Measurements from ENCODE around the gene WDR93. TPM values are rescaled to one million over a fixed set of nuclear protein-coding genes. Genes with fewer than 3 reads are reported as not detected.
A peak's percentile ranks its signal among the peaks of the same experiment; 100 is the strongest.

Gene WDR93
- 1 to 10 TPM in 3 of 4 donors, under 1 TPM in 1; 0.38 to 3.0 (median 2.3) TPM for polyA plus RNA-seq (ENCODE audit: insufficient read length in 4 of 4)

- peak; percentile 65 to 76 (median 70) for DNase-seq (ENCODE audit: low read depth in 4 of 4, low spot score in 3 of 4)
Measured at GRCh38 chr15:89690276-89691218, at the start of gene WDR93, which contains the start of gene PEX11A. WDR93 (plus strand) TSS chr15:89690811; CDS start chr15:89701747, 10,936 bp downstream. PEX11A (minus strand) TSS chr15:89690754; CDS start chr15:89690632, 122 bp downstream.

GRCh38 chr15:89641053-89641452 lies 49.6 kb upstream of the WDR93 start:
- DNase-seq (ENCODE audit: low read depth in 4 of 4, low spot score in 3 of 4), result no peak

DNA sequence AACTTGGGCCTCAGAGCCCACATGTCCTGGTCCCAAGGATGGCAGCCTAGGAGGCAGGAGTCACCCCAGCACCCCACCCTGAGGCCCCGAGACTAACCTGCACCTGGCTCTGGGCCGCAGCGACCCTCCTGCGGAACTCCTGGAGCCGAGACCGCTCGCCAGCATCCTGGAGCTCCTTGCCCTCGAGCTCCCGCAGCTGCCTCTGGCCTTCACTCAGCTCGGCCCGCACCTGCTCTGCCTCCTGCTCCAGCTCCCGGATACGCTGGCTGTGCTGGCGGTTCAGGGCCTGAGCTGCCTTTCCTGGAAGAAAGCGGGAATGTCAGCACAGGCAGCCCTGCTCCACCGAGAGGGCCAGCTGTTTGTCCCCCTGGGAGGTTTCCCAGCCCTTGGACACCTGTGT lies 48.5 kb upstream of the WDR93 start:
- DNase-seq (ENCODE audit: low read depth in 4 of 4, low spot score in 3 of 4), result no peak

GRCh38 chr15:89645680-89646079 lies 44.9 kb upstream of the WDR93 start:
- no peak for DNase-seq (ENCODE audit: low read depth in 4 of 4, low spot score in 3 of 4)

DNA sequence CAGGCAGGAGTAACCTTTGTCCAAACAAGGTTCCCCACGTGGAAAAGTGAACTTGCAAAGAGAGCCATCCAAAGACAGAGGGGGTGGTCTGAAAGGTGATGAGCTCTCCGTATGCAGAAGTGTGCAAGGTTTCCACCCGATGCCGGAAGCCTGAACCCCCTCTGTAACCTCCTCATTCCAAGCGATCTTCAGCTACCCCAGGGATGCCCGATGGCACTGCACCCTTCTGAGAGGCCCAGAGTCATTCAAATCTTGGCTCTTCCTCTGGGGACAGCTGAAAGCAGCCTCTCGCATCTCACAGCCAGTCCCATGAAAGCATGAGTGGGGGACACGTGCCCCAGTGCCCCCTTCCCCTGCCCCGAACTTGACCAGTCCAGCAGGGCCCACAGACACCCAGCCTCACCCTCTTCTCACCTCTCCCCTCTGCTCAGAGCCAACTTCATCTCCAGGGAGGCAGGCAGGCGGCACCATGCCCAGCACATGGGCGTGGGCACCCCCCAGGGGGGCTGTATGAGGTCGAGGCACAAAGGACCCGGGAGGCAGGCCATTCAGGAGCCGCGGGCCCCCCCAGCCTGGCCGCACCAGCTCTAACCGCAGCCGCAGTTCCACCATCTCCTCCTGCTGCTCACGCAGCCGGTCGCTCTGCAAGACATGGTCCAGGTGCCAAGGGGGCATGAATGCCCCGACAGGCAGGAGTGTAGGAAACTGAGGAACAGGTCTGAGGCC lies 44.0 kb upstream of the WDR93 start:
- DNase-seq (ENCODE audit: low read depth in 4 of 4, low spot score in 3 of 4), result no peak

- no peak for DNase-seq (ENCODE audit: low read depth in 4 of 4, low spot score in 3 of 4)
Measured at GRCh38 chr15:89647191-89647851, 43.3 kb upstream of the WDR93 start.

DNA sequence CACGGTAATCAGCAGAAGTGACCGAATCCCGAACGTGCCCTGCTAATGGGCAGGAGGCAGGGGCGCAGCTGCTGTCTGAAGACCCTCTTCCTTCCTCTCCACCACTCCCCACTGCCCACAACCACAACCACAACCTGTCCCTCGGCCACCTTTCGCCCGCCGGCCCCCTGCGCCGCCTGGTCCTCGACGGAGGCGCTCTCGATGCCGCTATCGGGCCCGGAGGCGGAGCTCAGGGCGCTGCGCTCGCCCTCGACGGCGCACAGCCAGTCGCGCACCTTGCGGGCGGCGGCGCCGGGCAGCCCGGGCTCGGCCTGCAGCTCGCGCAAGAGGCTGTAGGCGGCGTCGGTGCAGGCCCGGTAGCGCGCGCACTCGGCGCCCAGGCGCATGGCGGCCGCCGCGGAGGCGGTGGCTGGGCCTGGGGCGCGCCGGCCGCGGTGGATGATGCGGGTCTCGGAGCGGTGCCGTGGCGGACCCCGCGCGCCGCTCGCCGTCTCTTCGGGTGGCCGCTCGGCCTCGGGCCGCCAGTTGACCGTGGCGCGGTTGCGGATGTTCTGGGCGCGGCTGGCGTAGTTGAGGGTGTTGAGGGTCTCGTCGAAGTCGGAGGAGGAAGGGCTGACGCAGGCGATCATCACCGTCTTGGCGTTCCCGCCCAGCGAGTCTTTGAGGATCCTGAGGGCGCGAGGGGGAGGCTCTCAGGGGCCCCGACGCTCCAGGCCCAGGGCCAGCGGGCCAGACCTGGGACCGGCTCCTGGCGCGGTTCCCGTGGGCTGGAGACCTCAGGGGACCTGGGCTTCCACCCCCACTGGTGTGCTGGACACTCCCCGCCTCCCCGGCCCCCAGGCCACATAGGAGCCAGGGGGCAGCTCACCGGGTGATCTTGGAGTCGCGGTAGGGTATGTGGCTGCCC lies 42.3 kb upstream of the WDR93 start:
- no peak for DNase-seq (ENCODE audit: low read depth in 4 of 4, low spot score in 3 of 4)

DNA sequence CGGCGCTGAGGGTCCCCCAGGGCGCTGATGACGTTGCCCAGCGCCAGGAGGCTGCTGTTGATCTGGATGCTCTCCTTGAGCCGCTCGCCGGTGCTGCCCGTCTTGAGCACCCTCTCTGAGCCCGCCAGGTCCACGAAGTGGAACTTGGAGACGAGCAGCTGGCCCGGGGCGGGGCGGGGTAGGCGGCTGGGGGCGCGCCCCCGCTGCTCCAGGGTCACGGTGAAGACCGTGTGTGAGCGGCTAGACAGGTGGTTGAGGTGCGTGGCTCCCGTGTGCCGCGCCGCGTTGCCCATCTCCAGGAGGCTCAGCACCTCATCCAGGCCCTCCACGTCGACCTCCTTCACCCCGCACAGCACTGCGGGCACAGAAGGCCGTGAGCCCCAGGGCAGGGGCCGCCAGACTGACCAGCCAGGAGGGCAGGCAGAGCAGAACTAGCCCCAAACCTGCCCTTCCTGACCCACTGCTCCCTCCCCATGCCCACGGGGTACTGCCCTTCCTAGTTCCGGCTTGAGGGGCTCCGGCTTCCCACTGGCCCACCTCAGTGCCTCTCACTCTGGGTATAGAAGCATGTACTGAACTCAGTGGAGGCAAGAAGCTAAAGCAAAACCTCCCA lies 41.5 kb upstream of the WDR93 start:
- DNase-seq (ENCODE audit: low read depth in 4 of 4, low spot score in 3 of 4), result no peak

DNA sequence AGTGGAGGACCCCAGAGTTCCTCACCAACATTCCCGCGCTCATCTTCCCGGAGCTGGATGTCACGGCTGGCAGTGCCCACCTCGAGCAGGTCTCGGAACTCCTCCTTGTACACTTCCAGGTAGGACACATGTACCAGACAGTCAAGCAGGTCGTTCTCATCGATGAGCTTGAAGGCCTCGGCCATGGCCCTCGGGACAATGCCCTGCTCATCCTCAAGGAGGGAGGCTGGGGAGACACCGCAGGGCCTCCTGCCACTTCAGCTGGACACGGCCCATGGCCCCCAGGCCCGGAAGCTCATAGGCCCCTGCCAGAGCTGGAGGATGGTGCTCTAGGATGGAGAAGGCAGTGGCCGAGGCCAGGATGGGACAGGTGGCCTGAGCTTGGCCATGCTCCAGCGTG lies 40.9 kb upstream of the WDR93 start:
- DNase-seq (ENCODE audit: low read depth in 4 of 4, low spot score in 3 of 4), result no peak

- DNase-seq (ENCODE audit: low read depth in 4 of 4, low spot score in 3 of 4), result no peak
Measured at GRCh38 chr15:89652131-89652530, 38.5 kb upstream of the WDR93 start.

- no peak for DNase-seq (ENCODE audit: low read depth in 4 of 4, low spot score in 3 of 4)
Measured at GRCh38 chr15:89652666-89653065, 37.9 kb upstream of the WDR93 start.

- DNase-seq (ENCODE audit: low read depth in 4 of 4, low spot score in 3 of 4), result no peak
Measured at GRCh38 chr15:89653578-89653977, 37.0 kb upstream of the WDR93 start.

GRCh38 chr15:89654301-89654761 lies 36.3 kb upstream of the WDR93 start:
- no peak for DNase-seq (ENCODE audit: low read depth in 4 of 4, low spot score in 3 of 4)

DNA sequence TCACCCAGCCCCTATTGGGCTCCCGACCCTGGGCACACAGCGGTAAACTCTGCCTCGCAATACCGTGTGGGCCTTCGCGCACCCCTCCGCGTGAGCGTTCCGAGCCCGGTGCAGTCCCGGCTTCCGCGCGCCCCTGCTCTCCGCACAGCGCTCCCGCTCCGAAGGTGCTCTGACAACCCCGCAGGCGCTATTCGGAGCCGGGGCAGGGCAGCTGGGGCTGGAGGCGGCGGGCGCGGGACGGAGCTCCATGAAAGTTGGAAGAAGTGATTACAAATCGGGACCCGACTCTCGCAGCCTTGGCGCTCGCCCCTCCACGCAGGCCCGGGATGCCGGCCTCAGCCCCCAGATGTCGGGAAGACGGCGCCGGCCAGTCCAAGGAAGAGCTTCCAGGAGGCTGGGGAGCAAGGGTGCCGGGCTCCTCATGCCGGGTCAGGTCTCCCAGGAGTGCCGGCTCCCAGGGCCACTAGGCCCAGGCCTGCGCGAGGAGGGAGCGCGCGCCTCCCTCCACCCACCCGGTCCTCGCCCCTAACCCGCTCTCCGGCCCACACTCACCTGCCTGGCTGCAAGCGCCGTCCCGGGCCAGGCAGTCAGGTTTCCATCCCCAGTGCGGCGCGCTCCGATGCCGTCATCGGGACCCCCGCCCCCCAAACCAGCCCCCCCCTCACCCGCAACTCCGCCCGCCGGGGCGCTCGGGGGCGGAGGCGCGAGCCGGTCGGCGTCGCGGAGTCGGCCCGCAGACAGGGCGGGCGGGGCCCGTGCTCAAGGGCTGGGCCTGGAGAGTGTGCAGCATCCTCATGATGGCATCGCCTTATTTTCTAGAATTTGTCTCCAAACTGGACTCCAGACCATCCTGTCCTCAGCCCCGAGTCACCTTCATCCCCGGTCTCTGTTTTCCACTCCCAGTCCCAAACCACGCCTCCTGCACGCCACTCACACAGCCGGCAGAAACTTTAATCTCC lies 35.5 kb upstream of the WDR93 start, which contains the start of gene KIF7:
Gene KIF7 (minus strand): TSS at position 621 of the 959 bp plus-strand sequence. CDS start 2,537 bp downstream, outside the sequence.
- peak in 1 of 4 donors; percentile 47 for DNase-seq (ENCODE audit: low read depth in 4 of 4, low spot score in 3 of 4)

- DNase-seq (ENCODE audit: low read depth in 4 of 4, low spot score in 3 of 4), result no peak
Measured at GRCh38 chr15:89656116-89656815, 34.3 kb upstream of the WDR93 start.

DNA sequence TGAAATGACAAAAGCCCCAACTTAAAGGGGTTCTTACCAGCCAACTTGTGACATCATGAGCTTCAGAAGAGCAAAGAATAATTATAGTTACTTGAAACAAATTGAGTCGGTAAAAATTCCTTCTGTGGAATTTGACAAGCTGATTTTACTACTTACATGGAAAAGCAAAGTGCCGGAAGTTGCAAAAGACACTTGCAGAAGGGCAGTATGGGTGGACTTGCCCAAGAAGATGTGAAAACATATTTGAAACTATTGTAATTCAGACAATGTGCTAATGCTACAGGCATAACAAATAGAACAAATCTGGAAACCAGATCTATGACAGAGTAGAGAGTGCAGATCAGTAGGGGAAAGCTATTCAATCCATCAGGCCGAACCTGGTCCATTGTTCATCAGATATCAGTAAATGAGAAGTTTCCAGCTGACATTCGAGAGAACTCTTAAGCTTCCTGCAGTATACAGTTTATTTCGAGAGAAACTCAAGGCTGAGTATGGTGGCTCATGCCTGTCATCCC lies 32.9 kb upstream of the WDR93 start:
- DNase-seq (ENCODE audit: low read depth in 4 of 4, low spot score in 3 of 4), result no peak

- no peak for DNase-seq (ENCODE audit: low read depth in 4 of 4, low spot score in 3 of 4)
Measured at GRCh38 chr15:89659295-89659694, 31.3 kb upstream of the WDR93 start.
